H1 (cell line): Measurements from ENCODE around the gene MYO1F. TPM values are rescaled to one million over a fixed set of nuclear protein-coding genes. Genes with fewer than 3 reads are reported as not detected.
A peak's percentile ranks its signal among the peaks of the same experiment; 100 is the strongest.
"Not testable (repeated sequence)": the region's sequence is repeated elsewhere in the genome, so short reads cannot be mapped to it uniquely, and the experiment has no call there.

Experiments used
- CTCF ChIA-PET: fragments of 300-600 bp; sonication (Branson Sonifier 250); formaldehyde crosslinking; loops from one replicate; lab custom pipeline; 2021; ENCODE audit not compliant: partially characterized antibody; lab: Charles Lee
- POLR2A ChIA-PET: fragments of 300-600 bp; sonication (Branson Sonifier 250); formaldehyde crosslinking; loops from one replicate; lab custom pipeline; 2021; ENCODE audit warnings: inconsistent platforms; ENCODE audit not compliant: partially characterized antibody; lab: Charles Lee
- DNase-seq, 2 experiments: peaks; one replicate each; pipeline versions ENCODE4 v3.0.0 to v3.0.0-alpha.2; 2010 to 2022; ENCODE audit warnings: low spot score in 2 of 2, low read depth in 1 of 2, mixed read lengths in 1 of 2
- FAIRE-seq: peaks from 2 replicates; lab custom pipeline; 2011; peaks lifted over from hg19 to GRCh38; lab: Jason Lieb, UNC
- H2AFZ ChIP-seq: 2 replicates; pipeline ENCODE4 v1.8.1; 2012; ENCODE audit warnings: low read length, inconsistent platforms
- H2AK5ac ChIP-seq: 2 replicates; pipeline ENCODE4 v1.6.1; 2013; ENCODE audit warnings: low read depth, low read length
- H2BK120ac ChIP-seq: replicated peaks from 2 replicates; pipeline ENCODE3; 2013; ENCODE audit warnings: low read depth, low read length, inconsistent platforms
- H2BK12ac ChIP-seq: 2 replicates; pipeline ENCODE4 v1.6.1; 2013; ENCODE audit warnings: low read depth, low read length
- H2BK15ac ChIP-seq: 2 replicates; pipeline ENCODE4 v1.6.1; 2013; ENCODE audit warnings: low read length
- H2BK20ac ChIP-seq: 2 replicates; pipeline ENCODE4 v1.6.1; 2013; ENCODE audit warnings: low read length
- H2BK5ac ChIP-seq: 2 replicates; pipeline ENCODE4 v1.6.1; 2013; ENCODE audit warnings: low read depth, low read length
- H3K14ac ChIP-seq: 2 replicates; pipeline ENCODE4 v1.6.1; 2013; ENCODE audit warnings: inconsistent platforms; ENCODE audit not compliant: insufficient read length
- H3K18ac ChIP-seq: 2 replicates; pipeline ENCODE4 v1.6.1; 2013; ENCODE audit warnings: low read length; ENCODE audit errors: extremely low read depth
- H3K23ac ChIP-seq: 2 replicates; pipeline ENCODE4 v1.6.1; 2013; ENCODE audit warnings: inconsistent platforms; ENCODE audit not compliant: insufficient read length
- H3K23me2 ChIP-seq: 2 replicates; pipeline ENCODE4 v1.6.1; 2013; ENCODE audit warnings: low read depth, low read length
- H3K27ac ChIP-seq: 2 replicates; pipeline ENCODE4 v1.6.1; 2011; ENCODE audit warnings: low read depth, low read length, inconsistent platforms
- H3K27me3 ChIP-seq, 4 experiments: replicated peaks in 1 of 4; 1 replicate in 1 of 4; 2 replicates in 3 of 4; pipeline versions ENCODE4 v1.6.1 to v1.8.1; 2011 to 2013; ENCODE audit warnings: low read length in 3 of 4, mild to moderate bottlenecking in 3 of 4, inconsistent platforms in 2 of 4, mixed read lengths in 2 of 4, moderate library complexity in 1 of 4; ENCODE audit not compliant: control insufficient read depth in 3 of 4, insufficient read depth in 3 of 4; ENCODE audit errors: extremely low read depth in 1 of 4
- H3K36me3 ChIP-seq, 4 experiments: 2 replicates each; pipeline versions ENCODE4 v1.6.1 to v1.8.1; 2011 to 2013; ENCODE audit warnings: mild to moderate bottlenecking in 4 of 4, low read length in 3 of 4, moderate library complexity in 2 of 4, control low read depth in 1 of 4, inconsistent platforms in 1 of 4; ENCODE audit not compliant: insufficient read depth in 4 of 4, control insufficient read depth in 2 of 4
- H3K4ac ChIP-seq: replicated peaks from 2 replicates; pipeline ENCODE3; 2013; ENCODE audit warnings: low read length, low read depth, mixed read lengths, inconsistent platforms; ENCODE audit not compliant: insufficient read length
- H3K4me1 ChIP-seq, 4 experiments: replicated peaks in 1 of 4; 1 replicate in 1 of 4; 2 replicates in 3 of 4; pipeline versions ENCODE4 v1.6.1 to v1.8.1; 2011 to 2013; ENCODE audit warnings: low read length in 3 of 4, inconsistent platforms in 2 of 4, mixed read lengths in 1 of 4; ENCODE audit not compliant: insufficient read depth in 4 of 4, control insufficient read depth in 3 of 4
- H3K4me2 ChIP-seq, 2 experiments: 2 replicates each; pipeline versions ENCODE4 v1.6.1 to v1.8.1; 2011 to 2013; ENCODE audit warnings: low read depth in 2 of 2, low read length in 2 of 2, control low read depth in 1 of 2, inconsistent platforms in 1 of 2, mild to moderate bottlenecking in 1 of 2; ENCODE audit not compliant: insufficient read depth in 1 of 2
- H3K4me3 ChIP-seq, 4 experiments: fragments of 200-600, 300-600 bp in 1 of 4; sonication (generic), shearing (Covaris generic), sonication (Bioruptor Twin) in 1 of 4; 2 replicates each; pipeline versions ENCODE4 v1.5.1 to v1.8.1; 2011 to 2016; ENCODE audit warnings: low read length in 4 of 4, low read depth in 3 of 4, control low read depth in 2 of 4, inconsistent platforms in 2 of 4, mild to moderate bottlenecking in 2 of 4, mixed read lengths in 1 of 4, moderate library complexity in 1 of 4; ENCODE audit not compliant: insufficient read depth in 2 of 4; ENCODE audit errors: extremely low read depth in 1 of 4
- H3K56ac ChIP-seq: replicated peaks from 2 replicates; pipeline ENCODE3; 2013; ENCODE audit warnings: low read depth, mild to moderate bottlenecking, mixed read lengths, low read length, inconsistent platforms; ENCODE audit not compliant: insufficient read length
- H3K79me1 ChIP-seq: 2 replicates; pipeline ENCODE4 v1.6.1; 2013; ENCODE audit warnings: low read depth, low read length, control low read depth
- H3K79me2 ChIP-seq, 2 experiments: 2 replicates each; pipeline versions ENCODE4 v1.6.1 to v1.8.1; 2012 to 2013; ENCODE audit warnings: low read length in 2 of 2, mild to moderate bottlenecking in 2 of 2, inconsistent platforms in 1 of 2; ENCODE audit not compliant: insufficient read depth in 2 of 2, control insufficient read depth in 1 of 2
- H3K9ac ChIP-seq, 4 experiments: replicated peaks in 1 of 4; 1 replicate in 1 of 4; 2 replicates in 3 of 4; pipeline versions ENCODE4 v1.6.1 to v1.8.1; 2011 to 2013; ENCODE audit warnings: low read depth in 3 of 4, low read length in 3 of 4, control low read depth in 2 of 4, mild to moderate bottlenecking in 2 of 4, moderate library complexity in 2 of 4, inconsistent platforms in 1 of 4; ENCODE audit errors: extremely low read depth in 1 of 4
- H3K9me3 ChIP-seq, 2 experiments: 2 replicates each; pipeline versions ENCODE4 v1.6.1 to v1.8.1; 2012 to 2013; ENCODE audit warnings: mild to moderate bottlenecking in 2 of 2, moderate library complexity in 2 of 2, control low read depth in 1 of 2, inconsistent platforms in 1 of 2, low read depth in 1 of 2, low read length in 1 of 2, mixed read lengths in 1 of 2; ENCODE audit not compliant: insufficient read depth in 2 of 2
- H4K20me1 ChIP-seq, 2 experiments: replicated peaks in 1 of 2; 2 replicates each; pipeline versions ENCODE3 to v1.8.1; 2011 to 2013; ENCODE audit warnings: inconsistent platforms in 2 of 2, low read length in 2 of 2, mild to moderate bottlenecking in 1 of 2; ENCODE audit not compliant: insufficient read depth in 2 of 2, control insufficient read depth in 1 of 2
- H4K5ac ChIP-seq: 2 replicates; pipeline ENCODE4 v1.6.1; 2013; ENCODE audit warnings: low read length, low read depth, mixed read lengths, inconsistent platforms; ENCODE audit not compliant: insufficient read length
- H4K8ac ChIP-seq: 2 replicates; pipeline ENCODE4 v1.8.0; 2013; ENCODE audit warnings: mild to moderate bottlenecking, moderate library complexity, low read length, inconsistent platforms; ENCODE audit not compliant: insufficient read depth; ENCODE audit errors: extremely low read depth
- H4K91ac ChIP-seq: replicated peaks from 2 replicates; pipeline ENCODE3; 2013; ENCODE audit warnings: low read length, mixed read lengths, inconsistent platforms; ENCODE audit not compliant: insufficient read length
- CTCF ChIP-seq, 3 experiments: IDR thresholded peaks; 1 replicate in 2 of 3; 2 replicates in 1 of 3; pipeline versions ENCODE4 v1.5.1 to v1.6.1; 2011; ENCODE audit warnings: low read length in 3 of 3, mild to moderate bottlenecking in 3 of 3, inconsistent platforms in 2 of 3, low read depth in 1 of 3, moderate library complexity in 1 of 3; ENCODE audit not compliant: insufficient read depth in 1 of 3; ENCODE audit errors: control extremely low read depth in 1 of 3
- RAD21 ChIP-seq, 2 experiments: IDR thresholded peaks in 1 of 2; conservative IDR thresholded peaks in 1 of 2; 2 replicates each; pipeline ENCODE4 v1.6.1; 2011; ENCODE audit warnings: low read depth in 2 of 2, low read length in 2 of 2, improper control_type of control experiment in 1 of 2, inconsistent platforms in 1 of 2, mild to moderate bottlenecking in 1 of 2, moderate library complexity in 1 of 2
- WGBS, 2 experiments: shearing (Covaris generic) in 1 of 2; methylation state at CpG; one replicate each; pipeline versions ENCODE4 v1.1.6 to v1.1.7; 2013 to 2015; ENCODE audit warnings: low lambda C conversion rate in 2 of 2, mixed read lengths in 2 of 2, inconsistent platforms in 1 of 2, low coverage in 1 of 2, missing lambda C conversion rate in 1 of 2; ENCODE audit not compliant: insufficient replicate concordance in 2 of 2, insufficient coverage in 1 of 2, insufficient read length in 1 of 2; ENCODE audit errors: extremely low coverage in 1 of 2, missing lambda C conversion rate in 1 of 2; 5-methylcytosine and 5-hydroxymethylcytosine counted together
- polyA plus RNA-seq, 7 experiments: library from polyadenylated mRNA; depleted of rRNA in 3 of 7; stranded (reverse) in 5 of 7; unstranded in 2 of 7; fragments of >200 nt in 5 of 7; fragments of 200-250 nt in 2 of 7; gene quantifications; 1 replicate in 5 of 7; 2 replicates in 1 of 7; 4 replicates in 1 of 7; pipeline versions ENCODE4 v1.2.1 to v1.2.3, GENCODE V29; 2011 to 2013; ENCODE audit warnings: missing spikeins in 2 of 7, mixed read lengths in 2 of 7
- total RNA-seq: library from RNA; stranded (reverse); fragmentation: NEBNext Ultra II Directional; extraction: Animal tissue kit (Norgen Biotek cat#: 25700); gene quantifications from 2 replicates; pipeline ENCODE4 v1.2.1, GENCODE V29; 2021

MYO1F gene
- total and polyA plus RNA-seq, 2 of the 8 experiments (the other 6 are each of a cell fraction or from before 2014, with no cell fraction given): 1.4 to 4.6 TPM

- H3K56ac ChIP-seq, H3K18ac ChIP-seq, H4K20me1 ChIP-seq, H3K4me1 ChIP-seq, H2BK5ac ChIP-seq, H3K4ac ChIP-seq, H3K4me3 ChIP-seq: not testable (repeated sequence)
- TF ChIP-seq RAD21 (IDR thresholded peaks at IDR 0.05 in 1 of 2, conservative IDR thresholded peaks at IDR 0.05 in 1 of 2; ENCODE audit: low read depth in 2 of 2, low read length in 2 of 2): peak; percentile 50 to 64
- peak; percentile 48 to 63 (median 62) for TF ChIP-seq CTCF (IDR thresholded peaks at IDR 0.05; ENCODE audit: control extremely low read depth in 1 of 3, insufficient read depth in 1 of 3, low read depth in 1 of 3, low read length in 3 of 3)
- TF ChIP-seq, all 59 proteins: peak for 2; not testable (repeated sequence) for 57
- not testable (repeated sequence) for H3K36me3 ChIP-seq, H3K14ac ChIP-seq, H4K8ac ChIP-seq, H3K4me2 ChIP-seq, H3K23me2 ChIP-seq, H2BK15ac ChIP-seq, FAIRE-seq, H3K27ac ChIP-seq, H3K79me1 ChIP-seq, H3K23ac ChIP-seq, H2BK12ac ChIP-seq, H2AFZ ChIP-seq, DNase-seq, H3K9me3 ChIP-seq, H3K27me3 ChIP-seq, H4K5ac ChIP-seq, H2BK20ac ChIP-seq, H2AK5ac ChIP-seq, H2BK120ac ChIP-seq, H3K79me2 ChIP-seq, H4K91ac ChIP-seq, H3K9ac ChIP-seq
- ChIA-PET CTCF (interaction anchor here (0.6 to 4.8 kb wide), 22 partner anchors 8 to 1865 kb away, joined by 3 to 35 read pairs (median 4); no protein-coding TSS in a partner anchor), POLR2A (interaction anchor here (1.0 to 1.2 kb wide), 2 partner anchors 10 to 11 kb away, joined by 3 read pairs; no protein-coding TSS in a partner anchor)
- 69% methylated on average over 4 of the region's 4 CpGs; no CpG with 5 or more reads in 1 of the 2 experiments for WGBS, 2 experiments
Measured at GRCh38 chr19:8622886-8623285, 45.6 kb upstream of the MYO1F start.
